GM12875 (cell line): Measurements from ENCODE around the gene TRO.

Source experiments
- H3K4me3 ChIP-seq: one replicate; pipeline ENCODE4 v1.5.1; 2011; ENCODE audit warnings: low read depth, low read length, control low read depth
- TF ChIP-seq, protein P1 (sequence below): IDR thresholded peaks from 2 replicates; pipeline ENCODE4 v1.5.1; 2011; ENCODE audit warnings: low read depth, mild to moderate bottlenecking, control low read depth, inconsistent platforms, low read length, moderate library complexity, borderline replicate concordance; ENCODE audit not compliant: insufficient read depth

The TRO gene

DNA sequence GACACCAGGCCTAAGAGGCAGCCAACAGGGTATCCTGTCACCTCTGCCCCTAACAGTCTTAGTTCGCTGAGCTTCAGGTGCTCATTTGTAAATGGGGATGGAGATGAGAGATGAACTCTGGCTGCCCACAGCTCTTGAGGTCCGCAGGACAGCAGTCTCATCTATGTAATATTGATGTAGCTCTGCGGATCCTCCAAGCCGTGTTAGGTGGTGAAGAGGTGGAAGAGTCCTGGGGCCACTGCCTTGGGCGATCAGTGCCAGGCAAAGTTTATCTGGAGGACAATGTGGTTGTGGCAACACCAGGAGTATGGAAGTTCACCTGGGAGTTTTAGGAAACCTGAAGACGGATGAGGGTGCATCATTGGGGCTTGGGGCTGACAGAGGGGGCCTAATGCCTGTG, 13.4 kb downstream of the TRO start:
- no peak overlapping the region for H3K4me3 ChIP-seq
- TF ChIP-seq, protein P1, sequence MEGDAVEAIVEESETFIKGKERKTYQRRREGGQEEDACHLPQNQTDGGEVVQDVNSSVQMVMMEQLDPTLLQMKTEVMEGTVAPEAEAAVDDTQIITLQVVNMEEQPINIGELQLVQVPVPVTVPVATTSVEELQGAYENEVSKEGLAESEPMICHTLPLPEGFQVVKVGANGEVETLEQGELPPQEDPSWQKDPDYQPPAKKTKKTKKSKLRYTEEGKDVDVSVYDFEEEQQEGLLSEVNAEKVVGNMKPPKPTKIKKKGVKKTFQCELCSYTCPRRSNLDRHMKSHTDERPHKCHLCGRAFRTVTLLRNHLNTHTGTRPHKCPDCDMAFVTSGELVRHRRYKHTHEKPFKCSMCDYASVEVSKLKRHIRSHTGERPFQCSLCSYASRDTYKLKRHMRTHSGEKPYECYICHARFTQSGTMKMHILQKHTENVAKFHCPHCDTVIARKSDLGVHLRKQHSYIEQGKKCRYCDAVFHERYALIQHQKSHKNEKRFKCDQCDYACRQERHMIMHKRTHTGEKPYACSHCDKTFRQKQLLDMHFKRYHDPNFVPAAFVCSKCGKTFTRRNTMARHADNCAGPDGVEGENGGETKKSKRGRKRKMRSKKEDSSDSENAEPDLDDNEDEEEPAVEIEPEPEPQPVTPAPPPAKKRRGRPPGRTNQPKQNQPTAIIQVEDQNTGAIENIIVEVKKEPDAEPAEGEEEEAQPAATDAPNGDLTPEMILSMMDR: no peak

DNA sequence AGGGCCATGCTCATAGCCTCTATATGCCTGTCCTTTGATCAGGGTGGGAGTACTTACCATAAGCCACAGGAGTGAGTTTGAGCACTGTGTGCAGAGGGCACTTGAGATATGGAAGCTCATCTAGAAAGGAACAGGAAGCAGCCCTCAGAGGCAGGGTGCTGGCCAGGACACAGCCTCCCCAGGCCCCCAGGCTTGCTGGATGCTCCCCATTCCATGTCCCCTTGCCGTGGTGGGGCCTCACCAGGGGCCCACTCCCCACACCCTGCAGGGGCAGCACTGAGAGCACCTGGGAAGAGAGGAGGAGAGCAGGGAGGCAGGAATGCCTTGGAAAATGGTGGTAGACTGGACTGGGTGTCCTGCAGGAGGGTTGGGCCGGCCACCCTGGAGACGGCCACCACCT, 14.3 kb downstream of the TRO start:
- H3K4me3 ChIP-seq: no peak overlapping the region
- TF ChIP-seq, protein P1: no peak

DNA sequence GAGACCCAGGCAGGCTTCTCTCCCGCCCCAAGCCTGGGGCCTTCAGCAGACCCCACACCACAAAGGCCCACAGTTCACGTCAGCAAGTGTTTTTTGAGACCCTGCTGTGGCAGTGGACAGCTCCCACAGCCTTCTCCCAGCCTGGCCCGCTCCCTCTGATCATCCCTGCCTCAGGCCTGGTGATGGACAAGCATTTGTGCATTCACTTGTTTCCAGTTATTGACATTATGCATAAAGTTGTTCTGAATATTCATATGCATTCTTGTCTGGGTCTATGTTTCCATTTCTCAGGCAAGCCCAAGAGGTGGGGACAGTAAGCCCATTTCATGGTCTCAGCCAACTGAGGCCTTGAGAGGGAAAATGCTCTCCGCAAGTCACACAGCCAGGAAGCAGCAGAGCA, 14.7 kb downstream of the TRO start:
- no peak overlapping the region for H3K4me3 ChIP-seq
- TF ChIP-seq, protein P1: no peak

DNA sequence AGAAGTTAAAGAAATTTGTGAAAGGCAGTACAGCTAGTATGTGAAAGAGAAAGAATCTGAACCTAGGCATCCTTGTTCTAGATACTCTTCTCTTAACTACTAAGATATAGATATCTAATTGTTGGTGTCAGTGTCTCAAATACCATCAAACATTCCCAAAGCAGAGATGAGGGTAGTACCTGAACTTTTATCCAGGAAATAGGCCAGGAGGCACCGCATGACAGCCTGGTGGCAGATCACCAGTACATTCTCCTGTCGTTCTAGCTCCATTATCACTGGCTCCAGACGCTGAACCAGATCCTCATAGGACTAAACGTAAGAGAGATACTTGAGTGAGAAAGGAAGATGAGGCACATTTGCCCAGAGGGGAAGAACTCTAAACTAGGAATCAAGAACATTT, 16.8 kb downstream of the TRO start:
- TF ChIP-seq, protein P1: no peak
- no peak overlapping the region for H3K4me3 ChIP-seq

DNA sequence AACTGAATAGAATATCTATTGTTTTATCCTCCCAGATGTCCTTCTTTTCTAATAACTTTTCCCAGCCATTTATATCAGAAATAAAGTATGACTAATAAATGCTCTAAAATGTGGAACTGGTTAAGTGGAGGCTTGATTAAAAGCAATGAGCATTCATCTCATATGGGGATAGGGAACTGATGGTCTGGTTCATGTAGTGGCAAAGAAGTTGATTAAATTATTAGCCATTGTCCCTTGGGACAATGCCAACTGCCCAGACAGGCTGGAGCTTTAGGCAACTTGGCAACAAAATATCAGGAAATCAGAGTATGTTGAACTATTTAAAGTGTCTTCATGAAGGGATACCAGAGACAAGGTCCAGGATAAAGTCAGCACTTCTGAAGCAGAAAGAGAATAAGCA, 24.2 kb downstream of the TRO start:
- no peak overlapping the region for H3K4me3 ChIP-seq
- TF ChIP-seq, protein P1: no peak

DNA sequence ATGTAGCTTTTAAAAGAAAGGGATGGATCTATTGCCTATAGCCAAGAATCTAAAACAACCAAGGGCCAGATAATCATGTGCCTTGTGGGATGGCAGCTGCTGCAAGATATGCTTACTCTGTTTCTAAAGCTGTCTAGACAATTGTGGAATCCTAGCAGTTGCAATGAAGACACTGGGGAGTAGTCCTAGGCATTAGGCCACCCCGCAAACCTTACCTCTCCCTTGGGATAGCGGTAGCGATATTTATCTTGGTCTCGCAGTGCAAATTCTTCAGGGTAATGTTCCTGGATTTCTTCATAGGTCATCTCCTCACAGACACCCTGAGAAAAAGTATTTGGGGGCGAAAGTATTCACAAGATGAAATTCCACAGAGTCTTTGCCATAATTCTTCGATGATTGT, 24.6 kb downstream of the TRO start:
- TF ChIP-seq, protein P1: no peak

DNA sequence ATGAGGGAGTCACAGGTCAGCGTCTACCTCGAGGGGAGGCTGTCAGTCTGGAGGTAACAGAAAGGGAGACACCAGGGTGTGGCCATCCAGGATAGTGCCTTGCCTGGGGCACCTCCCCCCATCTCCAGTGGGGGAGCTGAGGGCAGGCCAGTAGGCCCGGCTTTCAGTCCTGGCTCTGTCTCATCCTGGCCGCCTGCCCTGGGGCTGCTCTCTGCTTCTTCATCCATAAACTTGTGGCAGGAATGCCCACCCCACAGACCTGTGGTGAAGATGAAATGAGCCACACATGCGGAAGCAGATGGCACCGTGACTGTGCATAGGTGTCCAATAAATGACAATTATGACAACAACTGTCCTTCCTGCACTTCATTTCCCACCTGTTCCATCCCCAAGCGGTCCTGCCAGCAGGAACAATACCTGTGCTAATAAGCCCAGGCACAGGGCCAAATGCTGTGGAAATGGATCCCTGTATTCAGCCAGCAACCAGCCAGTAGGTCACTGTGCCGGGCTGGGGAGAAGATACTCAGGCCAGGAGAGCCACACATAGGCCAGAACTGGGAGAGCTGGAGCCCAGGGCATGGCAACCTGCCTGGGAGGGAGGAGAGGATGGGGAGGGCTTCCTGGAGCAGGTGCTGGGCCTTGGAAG, 30.2 kb downstream of the TRO start:
- no peak overlapping the region for H3K4me3 ChIP-seq
- TF ChIP-seq, protein P1: no peak

More for the DNA sequence above, 24.6 kb downstream of the TRO start:
- H3K4me3 ChIP-seq: no peak overlapping the region
